B cell (primary cell): Measurements from ENCODE around the gene NAPA. TPM values are rescaled to one million over a fixed set of nuclear protein-coding genes. Genes with fewer than 3 reads are reported as not detected.

ENCODE experiments used
- ATAC-seq: fragments of 200-7000 bp; cut with Tn5 transposase; one replicate; pipeline ENCODE4 v1.10.0; 2021; ENCODE audit warnings: low read depth, mild to moderate bottlenecking, moderate number of reproducible peaks, moderate library complexity
- CTCF ChIA-PET: fragments of 350-600 bp; sonication (Branson Sonifier 250); formaldehyde crosslinking; loops from one replicate; lab custom pipeline; 2021; ENCODE audit warnings: antibody characterized with exemption, inconsistent platforms; lab: Charles Lee
- POLR2A ChIA-PET: fragments of 350-600 bp; sonication (Branson Sonifier 250); formaldehyde crosslinking; loops from one replicate; lab custom pipeline; 2021; ENCODE audit warnings: antibody characterized with exemption; lab: Charles Lee
- DNase-seq: peaks from one replicate; pipeline ENCODE4 v3.0.0; 2013
- H2AFZ ChIP-seq: 2 replicates; pipeline ENCODE4 v1.6.1; 2012; ENCODE audit warnings: mild to moderate bottlenecking, low read depth, low read length; ENCODE audit not compliant: insufficient read depth, poor library complexity, severe bottlenecking
- H3K27ac ChIP-seq, 2 donors: 1 replicate in 1 of 2; 2 replicates in 1 of 2; pipeline ENCODE4 v1.5.1; 2012 to 2013; ENCODE audit warnings: low read length in 2 of 2, mild to moderate bottlenecking in 2 of 2, moderate library complexity in 1 of 2
- H3K27me3 ChIP-seq, 4 experiments: fragments of 200-600 bp in 1 of 4; sonication (generic) in 1 of 4; replicated peaks in 1 of 4; 1 replicate in 2 of 4; 2 replicates in 2 of 4; pipeline versions ENCODE4 v1.6.1 to v1.7.0; 2013 to 2016; ENCODE audit warnings: low read length in 3 of 4, mild to moderate bottlenecking in 2 of 4, mixed read lengths in 1 of 4, moderate library complexity in 1 of 4; ENCODE audit not compliant: insufficient read depth in 4 of 4, control insufficient read depth in 3 of 4; ENCODE audit errors: control extremely low read depth in 1 of 4
- H3K36me3 ChIP-seq, 2 experiments: replicated peaks in 1 of 2; 1 replicate in 1 of 2; 2 replicates in 1 of 2; pipeline versions ENCODE4 v1.6.1 to v1.7.1; 2013; ENCODE audit warnings: low read length in 1 of 2; ENCODE audit not compliant: insufficient read depth in 2 of 2, control insufficient read depth in 1 of 2; ENCODE audit errors: control extremely low read depth in 1 of 2, extremely low read depth in 1 of 2
- H3K4me1 ChIP-seq, 2 donors: fragments of 200-600 bp in 1 of 2; sonication (generic) in 1 of 2; 1 replicate in 1 of 2; 2 replicates in 1 of 2; pipeline versions ENCODE4 v1.5.1 to v1.6.1; 2013 to 2017; ENCODE audit warnings: low read length in 2 of 2; ENCODE audit not compliant: control insufficient read depth in 2 of 2, insufficient read depth in 2 of 2
- H3K4me2 ChIP-seq: replicated peaks from 2 replicates; pipeline ENCODE3; 2012; ENCODE audit warnings: mild to moderate bottlenecking, low read depth, low read length; ENCODE audit not compliant: poor library complexity, severe bottlenecking
- H3K4me3 ChIP-seq, 5 experiments: fragments of 200-600 bp in 1 of 5; sonication (generic) in 1 of 5; 1 replicate in 3 of 5; 2 replicates in 2 of 5; pipeline versions ENCODE4 v1.5.1 to v1.7.0; 2011 to 2016; ENCODE audit warnings: low read length in 4 of 5, mild to moderate bottlenecking in 4 of 5, low read depth in 2 of 5, control low read depth in 1 of 5, moderate library complexity in 1 of 5; ENCODE audit not compliant: insufficient read depth in 1 of 5; ENCODE audit errors: control extremely low read depth in 1 of 5, extremely low read depth in 1 of 5
- H3K79me2 ChIP-seq: fragments of 200-600 bp; sonication (generic); one replicate; pipeline ENCODE4 v1.6.0; 2016; ENCODE audit warnings: low read length; ENCODE audit not compliant: control insufficient read depth, insufficient read depth
- H3K9ac ChIP-seq: fragments of 200-600 bp; sonication (generic); 2 replicates; pipeline ENCODE4 v1.6.1; 2017; ENCODE audit warnings: mild to moderate bottlenecking, low read length, moderate library complexity
- H3K9me3 ChIP-seq, 3 donors: one replicate each; pipeline versions ENCODE4 v1.6.1 to v1.7.1; 2013; ENCODE audit warnings: low read length in 2 of 3; ENCODE audit not compliant: control insufficient read depth in 2 of 3, insufficient read depth in 1 of 3; ENCODE audit errors: control extremely low read depth in 1 of 3
- H4K20me1 ChIP-seq: 2 replicates; pipeline ENCODE4 v1.6.0; 2012; ENCODE audit warnings: mild to moderate bottlenecking, low read length; ENCODE audit not compliant: insufficient read depth, control insufficient read depth, poor library complexity, severe bottlenecking
- H3K27ac Mint-ChIP-seq: one replicate; pipeline ENCODE4 v1.8.0; 2021; ENCODE audit warnings: mixed read lengths
- H3K27me3 Mint-ChIP-seq: one replicate; pipeline ENCODE4 v1.8.0; 2021; ENCODE audit warnings: mixed read lengths
- H3K4me1 Mint-ChIP-seq: one replicate; pipeline ENCODE4 v1.8.0; 2021; ENCODE audit warnings: mixed read lengths
- H3K4me3 Mint-ChIP-seq: one replicate; pipeline ENCODE4 v1.8.0; 2021; ENCODE audit warnings: mixed read lengths
- H3K9me3 Mint-ChIP-seq: one replicate; pipeline ENCODE4 v1.8.0; 2022; ENCODE audit warnings: mixed read lengths; ENCODE audit not compliant: insufficient read depth
- CTCF ChIP-seq: fragments of 200-600 bp; IDR thresholded peaks from one replicate; pipeline ENCODE4 v1.8.0; 2022; ENCODE audit warnings: antibody characterized with exemption, mild to moderate bottlenecking
- EZH2 ChIP-seq: IDR thresholded peaks from 2 replicates; pipeline ENCODE4 v1.6.1; 2012; ENCODE audit warnings: borderline replicate concordance, low read depth, mild to moderate bottlenecking, moderate library complexity, low read length; ENCODE audit not compliant: insufficient read depth, poor library complexity, severe bottlenecking
- WGBS: methylation state at CpG from one replicate; pipeline ENCODE4 v1.1.5; 2013; ENCODE audit warnings: missing lambda C conversion rate; ENCODE audit not compliant: insufficient coverage; 5-methylcytosine and 5-hydroxymethylcytosine counted together
- intact Hi-C: fragments of 100-400 bp; cut with micrococcal nuclease; formaldehyde crosslinking; loops from one replicate; pipeline ENCODE4 v1.10.0; 2022
- polyA plus RNA-seq: library from polyadenylated mRNA; depleted of rRNA; stranded (reverse); fragments of >200 nt; gene quantifications from 2 replicates; pipeline ENCODE4 v1.2.3, GENCODE V29; 2012
- total RNA-seq, 2 donors: library from RNA; stranded (reverse); fragments of 120-200 nt in 1 of 2; gene quantifications; 1 replicate in 1 of 2; 2 replicates in 1 of 2; pipeline versions ENCODE4 v1.2.3 to v1.2.4, GENCODE V29; 2013 to 2022

Gene NAPA
- total and polyA plus RNA-seq, 2 donors (not counting 1 experiment from before 2014, with no cell fraction given), result 66.8 to 86.5 TPM

- WGBS, result 27% methylated on average over 72 of the region's 75 CpGs
- ChIA-PET CTCF (no interaction called here), POLR2A (interaction anchor here (0.7 kb wide), 1 partner anchor 18 kb away, joined by 6 read pairs; no protein-coding TSS in a partner anchor)
- H3K4me1 Mint-ChIP-seq, result peaks cover 7% of the 10 kb centered on the region
- peak overlapping the region; percentile 47 for H3K4me2 ChIP-seq
- peaks cover 3 to 18% of the 10 kb centered on the region in 2 donors for H3K4me1 ChIP-seq
- H3K9me3 ChIP-seq, result peaks cover 0 to 6% (median 0%) of the 10 kb centered on the region in 3 donors
- no peak overlapping the region for H3K9ac ChIP-seq
- H3K27me3 ChIP-seq, result peaks cover 0 to 29% (median 11%) of the 10 kb centered on the region in 4 experiments
- peak overlapping the region; percentile 54 for H2AFZ ChIP-seq
- no peak overlapping the region for H3K27ac ChIP-seq
- H3K79me2 ChIP-seq, result no peaks in the 10 kb centered on the region
- TF ChIP-seq CTCF (no peak), EZH2 (no peak)
- no peaks in the 10 kb centered on the region for H3K9me3 Mint-ChIP-seq
- H4K20me1 ChIP-seq, result no peaks in the 10 kb centered on the region
- no peak overlapping the region for H3K27ac Mint-ChIP-seq
- H3K36me3 ChIP-seq, result no peaks in the 10 kb centered on the region
- no peak overlapping the region for H3K4me3 ChIP-seq
- H3K4me3 Mint-ChIP-seq, result no peak overlapping the region
- no peak for ATAC-seq
- no peak for DNase-seq
- H3K27me3 Mint-ChIP-seq, result peaks cover 24% of the 10 kb centered on the region
- intact Hi-C loops, result no loop called here
Observed at GRCh38 chr19:47545061-47545948, 30.4 kb upstream of the NAPA start.

GRCh38 chr19:47544476-47544875, 29.6 kb upstream of the NAPA start:
- ATAC-seq (no peak), DNase-seq (no peak)
- peaks cover 3 to 18% of the 10 kb centered on the region in 2 donors for H3K4me1 ChIP-seq
- no peaks in the 10 kb centered on the region for H3K36me3 ChIP-seq
- Mint-ChIP-seq H3K4me1 (peaks cover 7% of the 10 kb centered on the region), H3K4me3 (no peak overlapping the region), H3K9me3 (no peaks in the 10 kb centered on the region), H3K27me3 (peaks cover 29% of the 10 kb centered on the region), H3K27ac (no peak overlapping the region)
- no peaks in the 10 kb centered on the region for H3K79me2 ChIP-seq
- TF ChIP-seq EZH2 (no peak), CTCF (no peak)
- ChIA-PET CTCF (no interaction called here), POLR2A (no interaction called here)
- 89% methylated on average over 22 of the region's 22 CpGs for WGBS
- H3K9ac ChIP-seq, result no peak overlapping the region
- peak overlapping the region; percentile 47 for H3K4me2 ChIP-seq
- no peak overlapping the region for H3K27ac ChIP-seq
- H4K20me1 ChIP-seq, result no peaks in the 10 kb centered on the region
- no peak overlapping the region for H2AFZ ChIP-seq
- H3K4me3 ChIP-seq, result no peak overlapping the region
- H3K27me3 ChIP-seq, result peaks cover 0 to 29% (median 11%) of the 10 kb centered on the region in 4 experiments
- peaks cover 0 to 6% (median 0%) of the 10 kb centered on the region in 3 donors for H3K9me3 ChIP-seq
- intact Hi-C loops, result no loop called here
